K562 (cell line): Measurements from ENCODE around the gene CLNK. TPM values are rescaled to one million over a fixed set of nuclear protein-coding genes. Genes with fewer than 3 reads are reported as not detected.
A peak's percentile ranks its signal among the peaks of the same experiment; 100 is the strongest.

Experiments used
- BCOR ChIP-seq: fragments of 450-650 bp; IDR thresholded peaks from 2 replicates; pipeline ENCODE4 v1.6.1; 2016
- CBX8 ChIP-seq: fragments of 200-600 bp; sonication (generic); IDR thresholded peaks from 2 replicates; pipeline ENCODE4 v1.6.1; 2012; ENCODE audit warnings: borderline replicate concordance, mixed run types, low read depth, mild to moderate bottlenecking, moderate library complexity, mixed read lengths, low read length, control low read depth, inconsistent platforms; ENCODE audit not compliant: poor library complexity, severe bottlenecking; ENCODE audit errors: extremely low read depth
- GABPA ChIP-seq: fragments of 200-800 bp; sonication (Bioruptor generic); conservative IDR thresholded peaks from 2 replicates; pipeline ENCODE4 v1.6.1; 2016; ENCODE audit warnings: low read depth, missing genetic modification characterization, missing compliant biosample characterization
- MAFF ChIP-seq: IDR thresholded peaks from 2 replicates; pipeline ENCODE4 v1.6.1; 2012; ENCODE audit warnings: low read length, improper control_type of control experiment
- MEIS2 ChIP-seq: fragments of 450-650 bp; IDR thresholded peaks from 2 replicates; pipeline ENCODE4 v1.6.1; 2014; ENCODE audit warnings: mild to moderate bottlenecking; ENCODE audit not compliant: partially characterized antibody
- NFIC ChIP-seq: fragments of 450-650 bp; IDR thresholded peaks from 2 replicates; pipeline ENCODE4 v1.6.1; 2017; ENCODE audit warnings: mild to moderate bottlenecking, inconsistent platforms
- PBX2 ChIP-seq, 2 experiments: IDR thresholded peaks in 1 of 2; conservative IDR thresholded peaks in 1 of 2; 2 replicates each; pipeline ENCODE4 v1.6.1; 2016; ENCODE audit warnings: low read depth in 2 of 2, mild to moderate bottlenecking in 1 of 2, missing compliant biosample characterization in 1 of 2, missing genetic modification characterization in 1 of 2, moderate library complexity in 1 of 2
- RBFOX2 ChIP-seq: fragments of 200-400 bp; formaldehyde crosslinking; IDR thresholded peaks from 2 replicates; pipeline ENCODE4 v1.6.1; 2017; ENCODE audit warnings: low read depth, mild to moderate bottlenecking, low read length, moderate library complexity
- RBM25 ChIP-seq: fragments of 200-400 bp; formaldehyde crosslinking; IDR thresholded peaks from 2 replicates; pipeline ENCODE4 v1.6.1; 2018; ENCODE audit warnings: low read length, low read depth, moderate library complexity; ENCODE audit not compliant: severe bottlenecking
- RCOR1 ChIP-seq, 2 experiments: IDR thresholded peaks; 2 replicates each; pipeline ENCODE4 v1.6.1; 2012; ENCODE audit warnings: low read depth in 2 of 2, low read length in 2 of 2, borderline replicate concordance in 1 of 2, improper control_type of control experiment in 1 of 2
- SMARCE1 ChIP-seq: fragments of 450-650 bp; IDR thresholded peaks from 2 replicates; pipeline ENCODE4 v1.7.1; 2016; ENCODE audit warnings: mild to moderate bottlenecking
- SREBF1 ChIP-seq: fragments of 150-350 bp; IDR thresholded peaks from 2 replicates; pipeline ENCODE4 v1.6.1; 2014; ENCODE audit warnings: antibody characterized with exemption, low read depth, low read length, borderline replicate concordance
- XRCC3 ChIP-seq: fragments of 450-650 bp; IDR thresholded peaks from 2 replicates; pipeline ENCODE4 v1.6.1; 2017; ENCODE audit warnings: mild to moderate bottlenecking, moderate library complexity
- XRCC5 ChIP-seq: fragments of 200-400 bp; formaldehyde crosslinking; IDR thresholded peaks from 2 replicates; pipeline ENCODE4 v1.6.1; 2017; ENCODE audit warnings: low read depth, mild to moderate bottlenecking, low read length
- YY1 ChIP-seq, 3 experiments: IDR thresholded peaks; 2 replicates each; pipeline ENCODE4 v1.6.1; 2011; ENCODE audit warnings: low read length in 2 of 3, mild to moderate bottlenecking in 2 of 3, moderate library complexity in 2 of 3, borderline replicate concordance in 1 of 3, control low read depth in 1 of 3, low read depth in 1 of 3; ENCODE audit not compliant: insufficient read depth in 3 of 3, insufficient replicate concordance in 2 of 3, control insufficient read depth in 1 of 3, insufficient read length in 1 of 3; ENCODE audit errors: extremely low read depth in 1 of 3
- ZEB2 ChIP-seq: fragments of 450-650 bp; IDR thresholded peaks from 2 replicates; pipeline ENCODE4 v1.6.1; 2016
- ZNF316 ChIP-seq: fragments of 450-650 bp; IDR thresholded peaks from 2 replicates; pipeline ENCODE4 v1.6.1; 2016
- ZNF586 ChIP-seq: fragments of 450-650 bp; formaldehyde crosslinking; conservative IDR thresholded peaks from 2 replicates; pipeline ENCODE4 v1.4.0; 2020; ENCODE audit warnings: mild to moderate bottlenecking, moderate library complexity
- ZNF77 ChIP-seq: fragments of 250-450 bp; sonication (Bioruptor Pico); IDR thresholded peaks from 2 replicates; pipeline ENCODE4 v1.5.0; 2020
- polyA plus RNA-seq, 8 experiments: library from polyadenylated mRNA; depleted of rRNA in 4 of 8; stranded (reverse) in 5 of 8; unstranded in 3 of 8; fragments of >200 nt; fragmentation: Nextera tagmentation in 2 of 8; fragmentation: Illumina TruSeq in 1 of 8; extraction: Ambion mirVana in 2 of 8; extraction: Trizol in 1 of 8; gene quantifications; 2 replicates each; pipeline versions ENCODE4 v1.2.1 to v1.2.3, GENCODE V29; 2011 to 2014; ENCODE audit warnings: inconsistent platforms in 1 of 8, missing spikeins in 1 of 8
- total RNA-seq, 7 experiments: library from RNA; depleted of rRNA in 6 of 7; stranded (reverse); fragments of >200 nt in 6 of 7; fragmentation: Illumina TruSeq in 2 of 7; extraction: Trizol in 2 of 7; gene quantifications; 2 replicates each; pipeline versions ENCODE4 v1.2.1 to v1.2.3, GENCODE V29; 2011 to 2021; ENCODE audit warnings: low replicate concordance in 1 of 7
- TF ChIP-seq, protein P1 (sequence below): fragments of 450-650 bp; IDR thresholded peaks from 2 replicates; pipeline ENCODE4 v1.6.1; 2016
- TF ChIP-seq, protein P2 (sequence below): fragments of 250-450 bp; sonication (Bioruptor Pico); IDR thresholded peaks from 2 replicates; pipeline ENCODE4 v1.4.0; 2020; ENCODE audit warnings: mild to moderate bottlenecking, moderate library complexity, borderline replicate concordance

The CLNK gene
- total and polyA plus RNA-seq, 9 of the 15 experiments (the other 6 are each of a cell fraction or from before 2014, with no cell fraction given), result not detected

GRCh38 chr4:10460313-10461047 lies 224.1 kb downstream of the CLNK start (continued):
- TF ChIP-seq CBX8 (no peak), MAFF (peak; percentile 23; the same call in 1 of the 2 replicates), RBM25 (peak; percentile 97), RBFOX2 (no peak), ZNF586 (CRISPR knock-in tag) (no peak), GABPA (tag) (no peak), SREBF1 (no peak), SMARCE1 (0 out of 2 replicates have a peak, but pooled peaks have one; percentile 4), XRCC3 (no peak), ZNF77 (CRISPR knock-in tag) (no peak), PBX2 (CRISPR knock-in tag; IDR thresholded peaks at IDR 0.05; ENCODE audit: low read depth) (no peak), PBX2 (tag; conservative IDR thresholded peaks at IDR 0.05; ENCODE audit: low read depth) (0 out of 2 replicates have a peak, but pooled peaks have one; percentile 20), NFIC (peak; percentile 50; the same call in 1 of the 2 replicates), MEIS2 (no peak), ZNF316 (peak; percentile 54), YY1 (IDR thresholded peaks at IDR 0.05; ENCODE audit: borderline replicate concordance in 1 of 3, control insufficient read depth in 1 of 3, extremely low read depth in 1 of 3, insufficient read depth in 3 of 3, insufficient read length in 1 of 3, insufficient replicate concordance in 2 of 3, low read depth in 1 of 3, low read length in 2 of 3) (peak in 1 of 3 experiments; percentile 20), XRCC5 (0 out of 2 replicates have a peak, but pooled peaks have one; percentile 28), BCOR (peak; percentile 43; the same call in 1 of the 2 replicates), RCOR1 (IDR thresholded peaks at IDR 0.05; ENCODE audit: borderline replicate concordance in 1 of 2, low read depth in 2 of 2, low read length in 2 of 2) (0 out of 4 replicates have a peak, but pooled peaks of 1 of the 2 experiments have one; percentile 9), ZEB2 (no peak)
- TF ChIP-seq, protein P1, sequence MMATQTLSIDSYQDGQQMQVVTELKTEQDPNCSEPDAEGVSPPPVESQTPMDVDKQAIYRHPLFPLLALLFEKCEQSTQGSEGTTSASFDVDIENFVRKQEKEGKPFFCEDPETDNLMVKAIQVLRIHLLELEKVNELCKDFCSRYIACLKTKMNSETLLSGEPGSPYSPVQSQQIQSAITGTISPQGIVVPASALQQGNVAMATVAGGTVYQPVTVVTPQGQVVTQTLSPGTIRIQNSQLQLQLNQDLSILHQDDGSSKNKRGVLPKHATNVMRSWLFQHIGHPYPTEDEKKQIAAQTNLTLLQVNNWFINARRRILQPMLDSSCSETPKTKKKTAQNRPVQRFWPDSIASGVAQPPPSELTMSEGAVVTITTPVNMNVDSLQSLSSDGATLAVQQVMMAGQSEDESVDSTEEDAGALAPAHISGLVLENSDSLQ, result peak; percentile 43
- TF ChIP-seq, protein P2, sequence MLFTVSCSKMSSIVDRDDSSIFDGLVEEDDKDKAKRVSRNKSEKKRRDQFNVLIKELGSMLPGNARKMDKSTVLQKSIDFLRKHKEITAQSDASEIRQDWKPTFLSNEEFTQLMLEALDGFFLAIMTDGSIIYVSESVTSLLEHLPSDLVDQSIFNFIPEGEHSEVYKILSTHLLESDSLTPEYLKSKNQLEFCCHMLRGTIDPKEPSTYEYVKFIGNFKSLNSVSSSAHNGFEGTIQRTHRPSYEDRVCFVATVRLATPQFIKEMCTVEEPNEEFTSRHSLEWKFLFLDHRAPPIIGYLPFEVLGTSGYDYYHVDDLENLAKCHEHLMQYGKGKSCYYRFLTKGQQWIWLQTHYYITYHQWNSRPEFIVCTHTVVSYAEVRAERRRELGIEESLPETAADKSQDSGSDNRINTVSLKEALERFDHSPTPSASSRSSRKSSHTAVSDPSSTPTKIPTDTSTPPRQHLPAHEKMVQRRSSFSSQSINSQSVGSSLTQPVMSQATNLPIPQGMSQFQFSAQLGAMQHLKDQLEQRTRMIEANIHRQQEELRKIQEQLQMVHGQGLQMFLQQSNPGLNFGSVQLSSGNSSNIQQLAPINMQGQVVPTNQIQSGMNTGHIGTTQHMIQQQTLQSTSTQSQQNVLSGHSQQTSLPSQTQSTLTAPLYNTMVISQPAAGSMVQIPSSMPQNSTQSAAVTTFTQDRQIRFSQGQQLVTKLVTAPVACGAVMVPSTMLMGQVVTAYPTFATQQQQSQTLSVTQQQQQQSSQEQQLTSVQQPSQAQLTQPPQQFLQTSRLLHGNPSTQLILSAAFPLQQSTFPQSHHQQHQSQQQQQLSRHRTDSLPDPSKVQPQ (CRISPR knock-in tag), result no peak
